Activated CD4-positive, alpha-beta memory T cell treated with anti-CD3 and anti-CD28 coated beads, Interleukin-2, amount 10 ng/mL, durations not matched to agents 7 days and 5 days (primary cell): Measurements from ENCODE around the gene AQP12A. TPM values are rescaled to one million over a fixed set of nuclear protein-coding genes. Genes with fewer than 3 reads are reported as not detected.
"Not testable (repeated sequence)": the region's sequence is repeated elsewhere in the genome, so short reads cannot be mapped to it uniquely, and the experiment has no call there.

ENCODE experiments used
- CTCF ChIA-PET: fragments of 350-600 bp; sonication (Branson Sonifier 250); formaldehyde crosslinking; loops from one replicate; lab custom pipeline; 2021; ENCODE audit warnings: antibody characterized with exemption, inconsistent platforms; lab: Charles Lee
- POLR2A ChIA-PET: fragments of 350-600 bp; sonication (Branson Sonifier 250); formaldehyde crosslinking; loops from one replicate; lab custom pipeline; 2021; ENCODE audit warnings: antibody characterized with exemption; lab: Charles Lee
- DNase-seq: peaks from one replicate; pipeline ENCODE4 v3.0.0-alpha.2; 2020
- H3K27ac Mint-ChIP-seq: one replicate; pipeline ENCODE4 v1.8.0; 2021; ENCODE audit warnings: mild to moderate bottlenecking, mixed read lengths
- H3K27me3 Mint-ChIP-seq: one replicate; pipeline ENCODE4 v1.8.0; 2021; ENCODE audit warnings: mixed read lengths
- H3K36me3 Mint-ChIP-seq: one replicate; pipeline ENCODE4 v1.8.0; 2021; ENCODE audit warnings: low read depth, mixed read lengths
- H3K4me1 Mint-ChIP-seq: one replicate; pipeline ENCODE4 v1.8.0; 2021; ENCODE audit warnings: mixed read lengths
- H3K4me3 Mint-ChIP-seq: one replicate; pipeline ENCODE4 v1.8.0; 2021; ENCODE audit warnings: mild to moderate bottlenecking, mixed read lengths
- H3K9me3 Mint-ChIP-seq: one replicate; pipeline ENCODE4 v1.8.0; 2021; ENCODE audit warnings: mixed read lengths
- total RNA-seq, 2 experiments: library from RNA; stranded (reverse); gene quantifications; one replicate each; pipeline ENCODE4 v1.2.3, GENCODE V29; 2021

The AQP12A gene
- total RNA-seq, 2 experiments from 2014 or later, result not detected

DNA sequence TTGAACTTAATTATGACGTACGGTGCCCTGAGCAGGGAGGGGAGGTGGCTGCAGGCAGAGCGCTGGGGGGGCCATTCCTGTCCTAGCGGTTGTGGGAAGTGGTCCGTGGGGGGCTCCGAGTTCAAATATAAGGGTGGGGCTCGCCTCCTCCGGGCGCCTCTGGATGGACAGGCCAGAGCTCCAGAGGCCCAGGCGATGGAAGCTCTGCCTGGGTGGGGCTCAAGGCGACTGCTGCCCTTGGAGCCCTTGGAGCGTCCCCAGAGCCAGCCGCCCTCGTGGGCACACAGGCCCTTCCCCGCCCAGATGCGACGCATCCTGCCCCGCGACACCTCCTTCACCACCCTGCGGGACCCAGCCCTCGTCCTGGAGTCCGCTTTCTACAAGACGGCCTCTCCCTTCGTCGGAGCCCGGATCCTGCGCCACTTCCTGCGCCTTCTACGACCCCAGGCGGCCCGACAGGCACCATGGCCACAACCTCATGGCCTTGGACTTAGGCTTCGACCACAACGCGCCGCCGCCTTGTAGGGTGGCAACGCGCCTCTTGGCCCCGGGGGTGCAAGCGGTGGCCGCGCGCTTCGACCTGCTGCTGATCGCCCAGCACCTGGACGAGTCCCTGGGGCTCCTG is 19.5 kb upstream of the AQP12A start:
- Mint-ChIP-seq H3K27me3 (peaks cover 47% of the 10 kb centered on the region), H3K4me1 (no peaks in the 10 kb centered on the region), H3K9me3 (no peaks in the 10 kb centered on the region), H3K27ac (no peak overlapping the region), H3K4me3 (no peak overlapping the region), H3K36me3 (no peaks in the 10 kb centered on the region)
- POLR2A ChIA-PET, result no interaction called here
- DNase-seq, result no peak
- CTCF ChIA-PET, result no interaction called here

DNA sequence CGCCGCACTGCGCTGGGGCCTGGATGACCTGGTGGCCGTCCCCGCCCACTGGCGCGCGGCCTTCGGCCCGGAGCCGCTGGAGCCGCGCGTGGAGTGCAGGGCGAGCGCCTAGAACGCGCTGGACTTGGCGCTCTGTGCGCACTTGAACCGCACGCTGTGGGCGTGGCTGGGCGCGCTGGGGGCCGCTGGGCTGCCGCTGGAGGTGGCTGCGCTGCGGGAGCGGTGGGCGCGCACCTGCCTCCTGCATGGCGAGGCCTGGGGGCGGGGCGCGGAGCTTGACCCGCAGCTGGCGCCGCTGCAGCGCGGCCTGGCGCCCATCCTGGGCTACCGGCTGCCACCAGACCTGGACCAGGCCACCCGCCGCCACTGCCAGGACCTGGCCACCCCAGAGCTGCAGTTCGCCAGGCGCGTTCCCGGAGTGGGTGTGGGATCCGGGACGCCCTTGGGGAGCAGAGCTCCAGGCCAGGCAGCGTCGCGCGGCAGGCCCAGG is 18.9 kb upstream of the AQP12A start:
- Mint-ChIP-seq H3K36me3 (no peaks in the 10 kb centered on the region), H3K4me3 (no peak overlapping the region), H3K27ac (no peak overlapping the region), H3K9me3 (no peaks in the 10 kb centered on the region), H3K4me1 (no peaks in the 10 kb centered on the region), H3K27me3 (peaks cover 43% of the 10 kb centered on the region)
- ChIA-PET POLR2A (no interaction called here), CTCF (no interaction called here)
- DNase-seq, result no peak

DNA sequence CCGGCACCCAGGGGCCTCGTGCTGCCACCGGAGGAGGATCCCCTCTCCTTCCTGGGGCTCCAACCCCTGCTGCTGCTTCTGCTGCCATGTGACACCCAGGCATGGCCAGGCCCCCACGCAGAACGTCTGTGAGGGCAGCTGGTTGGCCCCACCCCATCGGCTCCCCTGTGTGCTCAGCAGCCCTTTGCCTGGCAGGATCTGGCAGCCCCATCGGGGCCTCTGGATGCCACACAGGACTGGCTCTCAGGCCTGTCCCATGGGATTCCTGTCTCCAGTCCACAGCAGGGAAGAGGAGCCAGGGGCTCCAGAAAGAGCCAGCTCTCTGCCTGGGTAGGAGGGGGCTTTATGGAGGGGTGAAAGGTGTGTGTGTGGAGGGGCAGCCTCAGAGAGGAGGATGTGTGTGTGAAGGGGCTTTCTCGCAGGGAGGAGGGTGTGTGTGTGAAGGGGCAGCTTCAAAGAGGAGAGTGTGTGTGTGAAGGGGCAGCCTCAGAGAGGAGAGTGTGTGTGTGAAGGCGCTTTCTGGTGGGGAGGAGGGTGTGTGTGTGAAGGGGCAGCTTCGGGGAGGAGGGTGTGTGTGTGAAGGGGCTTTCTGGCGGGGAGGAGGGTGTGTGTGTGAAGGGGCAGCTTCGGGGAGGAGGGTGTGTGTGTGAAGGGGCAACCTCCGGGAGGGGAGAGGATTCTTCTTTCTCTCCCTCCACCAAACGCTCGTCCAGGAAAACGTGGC is 17.0 kb upstream of the AQP12A start:
- peaks cover 36% of the 10 kb centered on the region for H3K27me3 Mint-ChIP-seq
- POLR2A ChIA-PET, H3K27ac Mint-ChIP-seq, H3K4me1 Mint-ChIP-seq, CTCF ChIA-PET, H3K36me3 Mint-ChIP-seq, DNase-seq, H3K9me3 Mint-ChIP-seq, H3K4me3 Mint-ChIP-seq: not testable (repeated sequence)

DNA sequence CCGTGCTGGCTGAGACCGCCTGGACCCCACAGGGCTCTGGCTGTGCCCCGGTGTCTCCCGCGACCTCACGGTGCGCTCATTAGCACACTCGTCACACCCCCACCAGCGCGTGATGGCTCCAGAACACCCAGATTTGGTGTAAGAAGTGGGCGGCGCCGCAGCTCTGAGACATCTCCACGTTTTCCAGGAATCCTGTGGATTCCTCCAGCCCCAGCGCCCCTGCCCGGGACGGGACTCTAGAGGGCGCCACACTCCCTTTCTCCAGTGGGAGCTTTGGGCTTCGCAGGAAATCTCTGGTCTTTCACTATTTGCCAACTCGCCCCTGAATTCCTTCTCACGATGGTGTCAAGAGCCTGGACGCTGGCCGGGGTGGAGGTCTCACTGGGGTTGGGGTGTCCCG is 16.3 kb upstream of the AQP12A start:
- POLR2A ChIA-PET, H3K27ac Mint-ChIP-seq, H3K9me3 Mint-ChIP-seq, H3K36me3 Mint-ChIP-seq, DNase-seq, H3K4me3 Mint-ChIP-seq, CTCF ChIA-PET, H3K4me1 Mint-ChIP-seq: not testable (repeated sequence)
- peaks cover 30% of the 10 kb centered on the region for H3K27me3 Mint-ChIP-seq

DNA sequence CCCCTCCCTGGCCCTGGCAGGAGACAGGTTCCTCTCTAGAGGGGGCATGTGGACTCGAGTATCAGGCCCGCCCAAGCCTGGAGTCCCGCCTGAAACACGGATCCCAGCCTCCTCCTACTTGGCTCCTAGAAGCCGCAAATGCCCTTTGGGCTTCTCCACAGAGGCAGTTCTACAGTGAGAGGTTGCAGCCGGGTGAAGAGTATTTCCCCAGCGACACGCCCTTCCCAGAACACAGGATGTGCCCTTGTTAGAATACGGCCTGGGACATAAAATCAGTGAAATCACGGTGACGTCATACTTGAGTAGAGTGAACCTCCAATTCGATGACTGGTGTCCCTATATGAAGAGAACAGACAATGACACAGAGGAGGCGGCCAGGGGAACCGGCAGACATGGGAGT is 13.6 kb upstream of the AQP12A start:
- H3K4me1 Mint-ChIP-seq, POLR2A ChIA-PET, H3K4me3 Mint-ChIP-seq, H3K9me3 Mint-ChIP-seq, H3K27ac Mint-ChIP-seq, DNase-seq, H3K36me3 Mint-ChIP-seq, CTCF ChIA-PET: not testable (repeated sequence)
- H3K27me3 Mint-ChIP-seq, result peaks cover 10% of the 10 kb centered on the region

DNA sequence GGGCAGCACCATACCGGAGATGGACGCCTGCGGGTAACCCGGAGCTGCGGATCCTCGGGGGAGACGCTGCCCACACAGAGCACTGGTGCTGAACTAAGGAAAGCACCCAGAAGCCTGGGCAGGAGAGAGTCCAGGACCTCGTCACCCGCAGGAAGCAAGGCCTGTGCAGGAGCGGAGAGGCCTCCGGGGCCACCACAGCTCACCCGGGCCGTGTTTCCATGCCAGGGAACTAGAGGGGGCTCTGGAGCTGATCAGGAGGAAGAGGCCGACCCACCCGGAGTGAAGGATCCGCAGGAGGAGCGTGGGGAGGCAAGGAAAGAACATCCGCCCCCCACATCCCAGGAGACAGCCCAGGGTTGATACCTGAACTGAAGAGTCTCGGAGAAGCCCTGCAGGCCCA is 12.8 kb upstream of the AQP12A start:
- H3K4me1 Mint-ChIP-seq, CTCF ChIA-PET, H3K36me3 Mint-ChIP-seq, H3K9me3 Mint-ChIP-seq, H3K27ac Mint-ChIP-seq, DNase-seq, H3K27me3 Mint-ChIP-seq, POLR2A ChIA-PET, H3K4me3 Mint-ChIP-seq: not testable (repeated sequence)

DNA sequence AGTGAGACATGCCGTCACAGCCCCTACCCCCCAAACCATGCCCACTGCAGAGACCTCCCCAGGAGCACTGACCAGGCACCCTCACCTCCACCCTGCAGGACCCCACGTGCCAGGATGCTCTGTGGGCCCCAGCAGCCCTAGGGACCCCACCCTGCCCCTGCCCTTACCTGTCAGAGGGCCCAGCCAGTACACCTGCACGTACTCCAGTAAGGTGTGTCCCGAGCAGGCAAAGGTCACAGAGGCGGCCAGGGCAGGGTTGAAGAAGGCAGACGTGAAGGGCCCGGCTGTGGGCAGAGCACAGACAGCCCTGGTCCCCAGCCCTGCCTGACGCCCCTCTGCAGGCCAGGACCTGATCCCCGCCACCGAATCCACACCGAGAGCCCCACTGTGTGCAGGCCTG is 11.5 kb upstream of the AQP12A start:
- H3K9me3 Mint-ChIP-seq, H3K27ac Mint-ChIP-seq, CTCF ChIA-PET, H3K27me3 Mint-ChIP-seq, H3K4me1 Mint-ChIP-seq, DNase-seq, H3K36me3 Mint-ChIP-seq, H3K4me3 Mint-ChIP-seq, POLR2A ChIA-PET: not testable (repeated sequence)

DNA sequence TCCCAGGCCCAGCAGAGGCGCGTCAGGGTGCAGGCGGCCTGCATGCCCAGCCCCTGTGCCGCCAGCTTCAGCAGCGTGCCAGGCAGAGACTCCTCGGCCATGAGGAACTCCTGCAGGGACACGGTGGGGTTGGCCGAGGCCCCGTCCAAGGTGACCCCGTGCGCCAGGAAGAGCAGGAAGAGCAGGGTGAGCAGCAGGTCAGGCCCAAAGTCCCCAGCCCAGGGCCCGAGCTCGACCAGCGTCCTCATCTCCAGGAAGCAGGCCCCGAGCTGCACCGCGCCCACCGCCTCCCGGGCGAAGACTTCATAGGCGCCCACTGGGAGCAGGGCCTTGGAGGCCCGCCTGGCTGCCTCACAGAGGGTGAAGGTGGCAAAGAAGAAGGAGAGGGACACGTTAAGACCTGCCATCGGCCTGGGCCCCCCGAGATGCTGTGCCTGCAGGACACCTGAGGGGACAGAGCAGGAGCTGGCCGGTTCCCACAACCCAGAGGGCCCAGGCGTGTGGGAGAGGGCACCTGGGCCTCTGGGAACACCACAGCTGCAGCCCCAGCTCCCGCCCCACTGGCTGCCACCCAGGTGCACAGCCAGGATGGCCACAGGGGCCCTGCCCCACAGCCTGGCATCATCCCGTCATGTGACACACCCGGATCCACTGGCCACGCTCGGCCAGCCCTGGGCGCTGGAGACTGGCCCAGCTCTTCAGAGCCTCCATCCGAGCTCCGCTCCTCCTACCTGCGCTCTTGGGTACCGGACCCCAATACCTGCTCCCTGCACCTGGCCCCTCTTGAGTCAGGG is 9.0 kb upstream of the AQP12A start, which contains the start of gene AQP12B:
Gene AQP12B, minus strand, starts transcription at position 455 of the 794 bp plus-strand sequence. Its CDS starts 48 bp downstream, at position 407.
- H3K27ac Mint-ChIP-seq, H3K9me3 Mint-ChIP-seq, H3K4me3 Mint-ChIP-seq, H3K27me3 Mint-ChIP-seq, CTCF ChIA-PET, POLR2A ChIA-PET, DNase-seq, H3K36me3 Mint-ChIP-seq: not testable (repeated sequence)
- H3K4me1 Mint-ChIP-seq, result peaks cover 11% of the 10 kb centered on the region

DNA sequence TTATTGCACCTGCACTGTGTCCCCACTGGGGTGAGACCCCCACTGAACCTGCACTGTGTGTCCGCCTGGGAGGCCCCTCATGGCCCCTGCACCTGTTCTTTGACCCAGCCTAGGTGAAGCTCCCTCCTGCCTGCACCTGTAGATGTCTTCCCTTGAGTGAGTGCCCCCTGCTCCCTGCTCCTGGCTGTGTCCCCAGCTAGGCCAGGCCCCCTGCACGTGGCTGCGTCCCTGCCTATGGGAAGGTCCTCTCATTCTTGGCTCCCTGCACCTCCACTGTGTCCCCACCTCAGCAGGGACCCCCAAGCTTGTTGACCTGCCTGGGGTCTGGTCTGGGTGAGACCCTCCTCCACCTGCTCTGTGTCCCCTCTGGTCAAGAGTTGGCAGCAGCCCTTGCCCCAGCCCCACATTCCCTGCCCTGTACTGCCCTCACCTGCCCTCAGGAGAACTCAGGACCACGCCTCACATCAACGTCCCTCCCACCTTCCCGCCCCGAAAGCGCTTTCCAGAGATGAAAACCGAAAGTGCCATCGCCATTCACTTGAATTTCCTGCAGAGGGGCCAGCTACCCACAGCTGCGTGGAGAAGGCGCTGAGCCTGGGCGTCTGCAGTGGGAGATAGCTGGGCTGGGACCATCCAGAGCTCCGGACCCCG is 8.2 kb upstream of the AQP12A start:
- H3K4me3 Mint-ChIP-seq, H3K27me3 Mint-ChIP-seq, POLR2A ChIA-PET, DNase-seq, CTCF ChIA-PET, H3K9me3 Mint-ChIP-seq, H3K36me3 Mint-ChIP-seq, H3K27ac Mint-ChIP-seq: not testable (repeated sequence)
- H3K4me1 Mint-ChIP-seq, result peaks cover 11% of the 10 kb centered on the region

DNA sequence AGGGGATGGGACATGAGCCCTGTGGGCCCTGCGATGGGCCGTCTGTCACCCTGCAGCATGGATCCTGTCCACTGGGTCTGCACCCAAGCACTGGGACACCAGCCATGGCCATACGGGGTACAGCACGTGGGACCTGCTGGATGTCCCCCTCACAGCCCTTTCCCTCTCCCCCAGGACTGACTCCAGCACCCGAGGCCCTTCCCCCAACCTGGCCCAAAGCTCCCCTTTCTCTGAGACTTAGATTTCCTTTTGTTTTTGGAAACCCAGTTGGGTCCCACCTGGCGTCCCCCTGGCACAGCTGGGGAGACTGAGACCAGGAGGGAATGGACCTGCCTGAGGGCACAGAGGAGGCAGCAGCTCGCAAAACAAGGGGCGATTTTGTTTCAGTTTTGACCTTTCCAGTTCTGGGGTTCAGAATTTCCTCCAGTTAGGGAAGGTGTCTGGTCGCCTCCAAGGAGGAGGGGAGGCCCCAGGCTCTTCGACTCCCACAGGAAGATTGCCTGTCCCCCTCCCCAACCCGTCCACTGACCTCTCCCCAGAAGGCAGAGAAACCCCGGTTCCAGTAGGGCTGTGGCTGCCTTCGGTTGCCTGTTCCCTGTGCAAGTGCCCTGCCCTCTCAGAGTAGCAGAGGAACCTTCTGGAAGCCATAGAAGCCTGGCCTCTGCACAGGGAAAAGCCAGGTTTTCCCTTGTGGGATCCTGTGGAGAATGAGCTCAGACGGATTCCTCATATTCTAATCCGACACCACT is 7.5 kb upstream of the AQP12A start:
- H3K4me3 Mint-ChIP-seq, DNase-seq, H3K27me3 Mint-ChIP-seq, H3K9me3 Mint-ChIP-seq, H3K27ac Mint-ChIP-seq, H3K36me3 Mint-ChIP-seq, POLR2A ChIA-PET: not testable (repeated sequence)
- CTCF ChIA-PET, result interaction anchor here (1.1 kb wide), 1 partner anchor 98 kb away, joined by 3 read pairs; the partner anchor contains the start of gene CAPN10
- H3K4me1 Mint-ChIP-seq, result peaks cover 11% of the 10 kb centered on the region

DNA sequence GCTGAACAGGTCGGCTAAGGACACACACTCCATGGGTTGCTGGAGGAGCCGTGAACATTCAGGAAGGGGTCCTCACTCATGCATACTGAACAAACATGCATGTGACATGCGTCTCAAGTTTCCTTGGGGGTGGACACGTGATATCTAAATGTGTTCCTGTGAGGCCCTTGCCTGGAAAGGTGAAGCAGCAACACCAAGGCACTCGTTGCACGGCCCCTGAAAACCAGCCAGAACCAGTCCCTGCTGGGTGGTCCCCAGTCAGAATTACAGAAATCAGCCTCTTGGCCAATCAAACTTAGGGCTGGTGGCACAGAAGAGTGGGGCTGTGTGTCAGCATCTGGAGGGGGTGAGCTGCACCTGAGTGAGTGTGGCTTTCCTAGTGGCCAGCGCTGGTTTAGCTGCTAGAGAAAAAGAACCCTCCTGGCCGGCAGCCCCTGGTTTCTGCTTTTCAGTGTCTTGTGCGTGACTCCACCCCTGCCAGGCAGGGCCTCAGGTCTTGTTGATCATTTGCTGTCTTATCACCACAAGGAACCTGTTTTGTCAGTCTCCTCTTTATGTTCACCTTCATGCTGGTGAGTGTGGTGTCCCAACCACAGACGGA is 5.8 kb upstream of the AQP12A start:
- Mint-ChIP-seq H3K4me1 (peaks cover 11% of the 10 kb centered on the region), H3K9me3 (no peaks in the 10 kb centered on the region)
- CTCF ChIA-PET, result interaction anchor here (1.1 kb wide), 1 partner anchor 172 kb away, joined by 4 read pairs; no protein-coding TSS in a partner anchor

DNA sequence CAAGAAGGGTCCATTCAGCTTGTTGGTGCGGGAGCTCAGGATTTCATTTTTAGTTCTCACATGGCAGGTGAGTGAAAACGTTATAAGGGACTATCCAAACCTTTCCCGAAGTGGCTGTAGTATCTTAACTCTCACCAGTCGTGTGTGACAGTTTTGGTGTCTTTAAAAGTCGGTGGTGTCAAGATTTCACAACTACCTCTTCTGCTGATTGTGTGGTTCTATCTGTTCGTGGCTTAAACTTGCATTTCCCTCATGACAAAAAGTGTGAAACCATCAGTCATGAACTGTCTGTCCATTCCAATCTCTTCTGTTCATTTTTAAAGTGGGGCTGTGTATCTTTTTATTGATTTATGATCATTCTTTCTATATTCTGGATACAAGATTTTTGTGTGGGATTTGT is 5.2 kb upstream of the AQP12A start:
- POLR2A ChIA-PET, result interaction anchor here (0.6 kb wide), 1 partner anchor 71 kb away, joined by 3 read pairs; no protein-coding TSS in a partner anchor
- H3K27ac Mint-ChIP-seq, result no peak overlapping the region

More for the DNA sequence above, 5.8 kb upstream of the AQP12A start:
- no peak overlapping the region for H3K4me3 Mint-ChIP-seq
- no peak for DNase-seq
- no peak overlapping the region for H3K27ac Mint-ChIP-seq
- H3K27me3 Mint-ChIP-seq, result no peaks in the 10 kb centered on the region
- POLR2A ChIA-PET, result no interaction called here
- no peaks in the 10 kb centered on the region for H3K36me3 Mint-ChIP-seq

More for the DNA sequence above, 5.2 kb upstream of the AQP12A start:
- no peak overlapping the region for H3K4me3 Mint-ChIP-seq
- DNase-seq, result no peak
- H3K27me3 Mint-ChIP-seq, result no peaks in the 10 kb centered on the region
- no peaks in the 10 kb centered on the region for H3K36me3 Mint-ChIP-seq
- H3K9me3 Mint-ChIP-seq, result no peaks in the 10 kb centered on the region
- CTCF ChIA-PET, result interaction anchor here (1.1 kb wide), 1 partner anchor 172 kb away, joined by 4 read pairs; no protein-coding TSS in a partner anchor
- H3K4me1 Mint-ChIP-seq, result peaks cover 11% of the 10 kb centered on the region
